H1 (cell line): ENCODE measurements around the gene CADM1. TPM values are rescaled to one million over a fixed set of nuclear protein-coding genes. Genes with fewer than 3 reads are reported as not detected.

Source experiments
- ATF3 ChIP-seq: IDR thresholded peaks from 2 replicates; pipeline ENCODE4 v1.6.1; 2011; ENCODE audit warnings: low read depth, mild to moderate bottlenecking, low read length; ENCODE audit not compliant: insufficient read depth
- CTCF ChIP-seq, 3 experiments: IDR thresholded peaks; 1 replicate in 2 of 3; 2 replicates in 1 of 3; pipeline versions ENCODE4 v1.5.1 to v1.6.1; 2011; ENCODE audit warnings: low read length in 3 of 3, mild to moderate bottlenecking in 3 of 3, inconsistent platforms in 2 of 3, low read depth in 1 of 3, moderate library complexity in 1 of 3; ENCODE audit not compliant: insufficient read depth in 1 of 3; ENCODE audit errors: control extremely low read depth in 1 of 3
- JUND ChIP-seq: IDR thresholded peaks from 2 replicates; pipeline ENCODE4 v1.6.1; 2011; ENCODE audit warnings: mild to moderate bottlenecking, improper control_type of control experiment, low read length
- POLR2AphosphoS5 ChIP-seq: IDR thresholded peaks from 2 replicates; pipeline ENCODE4 v1.6.1; 2011; ENCODE audit warnings: low read depth, low read length
- RBBP5 ChIP-seq: IDR thresholded peaks from 2 replicates; pipeline ENCODE4 v1.7.1; 2012; ENCODE audit warnings: low read depth, mild to moderate bottlenecking, inconsistent platforms, low read length, moderate library complexity, borderline replicate concordance
- SIRT6 ChIP-seq: IDR thresholded peaks from one replicate; pipeline ENCODE4 v1.7.1; 2012; ENCODE audit warnings: low read length, inconsistent platforms
- TAF1 ChIP-seq: IDR thresholded peaks from 2 replicates; pipeline ENCODE4 v1.6.1; 2011; ENCODE audit warnings: mild to moderate bottlenecking, low read depth, low read length
- polyA plus RNA-seq, 7 experiments: library from polyadenylated mRNA; depleted of rRNA in 3 of 7; stranded (reverse) in 5 of 7; unstranded in 2 of 7; fragments of >200 nt in 5 of 7; fragments of 200-250 nt in 2 of 7; gene quantifications; 1 replicate in 5 of 7; 2 replicates in 1 of 7; 4 replicates in 1 of 7; pipeline versions ENCODE4 v1.2.1 to v1.2.3, GENCODE V29; 2011 to 2013; ENCODE audit warnings: missing spikeins in 2 of 7, mixed read lengths in 2 of 7
- total RNA-seq: library from RNA; stranded (reverse); fragmentation: NEBNext Ultra II Directional; extraction: Animal tissue kit (Norgen Biotek cat#: 25700); gene quantifications from 2 replicates; pipeline ENCODE4 v1.2.1, GENCODE V29; 2021

CADM1 gene
- total and polyA plus RNA-seq, 2 of the 8 experiments (the other 6 are each of a cell fraction or from before 2014, with no cell fraction given): 8.3 to 25.3 TPM

GRCh38 chr11:115425816-115426215 lies 78.4 kb downstream of the CADM1 start (continued):
- TF ChIP-seq CTCF (IDR thresholded peaks at IDR 0.05; ENCODE audit: control extremely low read depth in 1 of 3, insufficient read depth in 1 of 3, low read depth in 1 of 3, low read length in 3 of 3) (no peak), TAF1 (no peak), ATF3 (no peak), POLR2AphosphoS5 (no peak), RBBP5 (no peak), JUND (no peak), SIRT6 (no peak)
